Measurements from ENCODE around the gene PDE1C.

Gene PDE1C

GRCh38 chr7:31853380-31853779, 216.8 kb downstream of the PDE1C start:
- Histone ChIP-seq H3K9ac (ENCODE audit: low read length) (no peak overlapping the region), H3K4me3 (ENCODE audit: low read length) (no peak overlapping the region), H2AFZ (ENCODE audit: low read depth, low read length) (no peak overlapping the region), H3K36me3 (replicated peaks; ENCODE audit: low read depth, low read length) (no peaks in the 10 kb centered on the region), H3K79me2 (ENCODE audit: low read length) (no peaks in the 10 kb centered on the region), H3K27ac (ENCODE audit: low read length) (no peak overlapping the region), H3K4me2 (ENCODE audit: low read length) (no peak overlapping the region), H3K4me1 (ENCODE audit: low read length) (no peaks in the 10 kb centered on the region), H4K20me1 (ENCODE audit: insufficient read depth, low read length) (no peaks in the 10 kb centered on the region), H3K27me3 (ENCODE audit: low read depth, low read length) (no peaks in the 10 kb centered on the region), H3K9me3 (ENCODE audit: insufficient read depth, low read length) (no peaks in the 10 kb centered on the region)
- TF ChIP-seq EZH2phosphoT487 (IDR thresholded peaks at IDR 0.05; ENCODE audit: low read depth) (no peak), CTCF (IDR thresholded peaks at IDR 0.05; ENCODE audit: low read depth, low read length) (no peak)

GRCh38 chr7:31852462-31852861, 217.7 kb downstream of the PDE1C start:
- no peak overlapping the region for H3K4me3 ChIP-seq (ENCODE audit: low read length)
- TF ChIP-seq EZH2phosphoT487 (IDR thresholded peaks at IDR 0.05; ENCODE audit: low read depth) (no peak), CTCF (IDR thresholded peaks at IDR 0.05; ENCODE audit: low read depth, low read length) (no peak)
- no peak overlapping the region for H2AFZ ChIP-seq (ENCODE audit: low read depth, low read length)
- H3K36me3 ChIP-seq (replicated peaks; ENCODE audit: low read depth, low read length), result no peaks in the 10 kb centered on the region
- H3K27me3 ChIP-seq (ENCODE audit: low read depth, low read length), result no peaks in the 10 kb centered on the region
- no peaks in the 10 kb centered on the region for H3K4me1 ChIP-seq (ENCODE audit: low read length)
- H3K9ac ChIP-seq (ENCODE audit: low read length), result no peak overlapping the region
- H3K79me2 ChIP-seq (ENCODE audit: low read length), result no peaks in the 10 kb centered on the region
- no peaks in the 10 kb centered on the region for H3K9me3 ChIP-seq (ENCODE audit: insufficient read depth, low read length)
- no peaks in the 10 kb centered on the region for H4K20me1 ChIP-seq (ENCODE audit: insufficient read depth, low read length)
- H3K4me2 ChIP-seq (ENCODE audit: low read length), result no peak overlapping the region
- H3K27ac ChIP-seq (ENCODE audit: low read length), result no peak overlapping the region

DNA sequence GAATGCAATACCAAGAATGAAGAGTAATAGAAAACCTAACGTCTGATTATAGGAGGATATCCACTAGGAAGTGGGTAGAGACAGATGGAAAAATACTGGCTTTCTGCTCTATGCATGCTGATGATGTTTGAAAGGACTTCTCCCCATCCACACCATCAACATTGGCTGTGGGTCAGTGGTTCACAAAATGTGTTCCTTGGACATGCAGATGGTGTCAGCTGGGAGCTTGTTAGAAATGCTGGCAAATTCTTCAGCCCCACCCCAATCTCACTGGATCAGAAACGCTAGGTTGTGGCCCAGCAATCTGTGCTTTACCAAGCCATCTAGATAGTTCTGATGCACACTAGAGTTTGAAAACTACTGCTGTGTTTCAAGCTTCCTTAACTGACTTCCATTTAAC, 219.1 kb downstream of the PDE1C start:
- Histone ChIP-seq H3K79me2 (ENCODE audit: low read length) (no peaks in the 10 kb centered on the region), H4K20me1 (ENCODE audit: insufficient read depth, low read length) (no peaks in the 10 kb centered on the region), H3K27ac (ENCODE audit: low read length) (no peak overlapping the region), H3K36me3 (replicated peaks; ENCODE audit: low read depth, low read length) (no peaks in the 10 kb centered on the region), H3K4me3 (ENCODE audit: low read length) (no peak overlapping the region), H2AFZ (ENCODE audit: low read depth, low read length) (no peak overlapping the region), H3K27me3 (ENCODE audit: low read depth, low read length) (no peaks in the 10 kb centered on the region), H3K9ac (ENCODE audit: low read length) (no peak overlapping the region), H3K4me2 (ENCODE audit: low read length) (no peak overlapping the region), H3K4me1 (ENCODE audit: low read length) (no peaks in the 10 kb centered on the region), H3K9me3 (ENCODE audit: insufficient read depth, low read length) (no peaks in the 10 kb centered on the region)
- TF ChIP-seq CTCF (IDR thresholded peaks at IDR 0.05; ENCODE audit: low read depth, low read length) (no peak), EZH2phosphoT487 (IDR thresholded peaks at IDR 0.05; ENCODE audit: low read depth) (no peak)

- Histone ChIP-seq H3K36me3 (replicated peaks; ENCODE audit: low read depth, low read length) (no peaks in the 10 kb centered on the region), H4K20me1 (ENCODE audit: insufficient read depth, low read length) (no peaks in the 10 kb centered on the region), H3K9me3 (ENCODE audit: insufficient read depth, low read length) (no peaks in the 10 kb centered on the region), H3K27ac (ENCODE audit: low read length) (no peak overlapping the region), H3K4me1 (ENCODE audit: low read length) (no peaks in the 10 kb centered on the region), H3K9ac (ENCODE audit: low read length) (no peak overlapping the region), H3K4me3 (ENCODE audit: low read length) (no peak overlapping the region), H3K27me3 (ENCODE audit: low read depth, low read length) (no peaks in the 10 kb centered on the region), H3K79me2 (ENCODE audit: low read length) (no peaks in the 10 kb centered on the region), H2AFZ (ENCODE audit: low read depth, low read length) (no peak overlapping the region), H3K4me2 (ENCODE audit: low read length) (no peak overlapping the region)
- TF ChIP-seq EZH2phosphoT487 (IDR thresholded peaks at IDR 0.05; ENCODE audit: low read depth), result no peak
- TF ChIP-seq CTCF (IDR thresholded peaks at IDR 0.05; ENCODE audit: low read depth, low read length), result no peak
Observed at GRCh38 chr7:31850601-31851000, 219.6 kb downstream of the PDE1C start.

All from OCI-LY3 (cell line).